HepG2 (cell line): ENCODE data around the gene C1S. TPM values are rescaled to one million over a fixed set of nuclear protein-coding genes. Genes with fewer than 3 reads are reported as not detected.

ENCODE experiments used
- ATAC-seq: fragments of 200-7000 bp; cut with Tn5 transposase; 3 replicates; pipeline ENCODE4 v1.9.1; 2020; ENCODE audit warnings: mild to moderate bottlenecking, moderate library complexity
- BruUV-seq: library from RNA; stranded (reverse); fragments of 400-500 nt; replicated peaks from 2 replicates; lab custom pipeline; 2021; lab: Mats Ljungman, UMichigan
- CTCF ChIA-PET: fragments of 300-600 bp; formaldehyde crosslinking; extraction: SDS; loops from one replicate; lab custom pipeline; 2021; ENCODE audit warnings: low total read pairs, inconsistent platforms, low intra/inter-chr PET ratio; lab: Yijun Ruan, JAX
- POLR2A ChIA-PET: fragments of 350-600 bp; sonication (Branson Sonifier 250); formaldehyde crosslinking; loops from one replicate; lab custom pipeline; 2020; ENCODE audit warnings: antibody characterized with exemption, inconsistent platforms; lab: Yijun Ruan, JAX
- DNase-seq: peaks from one replicate; pipeline ENCODE4 v3.0.0-alpha.2; 2015; ENCODE audit warnings: low spot score
- FAIRE-seq: peaks from 3 replicates; lab custom pipeline; 2011; peaks lifted over from hg19 to GRCh38; lab: Jason Lieb, UNC
- H2AFZ ChIP-seq: one replicate; pipeline ENCODE4 v1.6.1; 2011; ENCODE audit warnings: low read length, inconsistent platforms
- H3K27ac ChIP-seq: fragments of 300-600 bp; 3 replicates; pipeline ENCODE4 v1.8.0; 2011; ENCODE audit warnings: mixed run types, mild to moderate bottlenecking, mixed read lengths, low read length, inconsistent platforms; ENCODE audit not compliant: insufficient read depth; ENCODE audit errors: extremely low read length
- H3K27me3 ChIP-seq, 2 experiments: fragments of 200-600 bp in 1 of 2; 2 replicates in 1 of 2; 3 replicates in 1 of 2; pipeline versions ENCODE4 v1.6.0 to v1.8.0; 2011; ENCODE audit warnings: low read length in 2 of 2, mild to moderate bottlenecking in 2 of 2, moderate library complexity in 2 of 2, inconsistent platforms in 1 of 2; ENCODE audit not compliant: insufficient read depth in 2 of 2, control insufficient read depth in 1 of 2
- H3K36me3 ChIP-seq, 2 experiments: fragments of 200-600 bp in 1 of 2; replicated peaks in 1 of 2; 2 replicates in 1 of 2; 3 replicates in 1 of 2; pipeline versions ENCODE4 v1.5.1 to v1.8.0; 2011; ENCODE audit warnings: low read length in 2 of 2, inconsistent platforms in 1 of 2; ENCODE audit not compliant: insufficient read depth in 2 of 2, control insufficient read depth in 1 of 2
- H3K4me1 ChIP-seq: 2 replicates; pipeline ENCODE4 v1.5.1; 2012; ENCODE audit warnings: low read length, inconsistent platforms; ENCODE audit not compliant: insufficient read depth
- H3K4me2 ChIP-seq: 2 replicates; pipeline ENCODE4 v1.6.0; 2011; ENCODE audit warnings: low read depth, low read length, inconsistent platforms
- H3K4me3 ChIP-seq, 3 experiments: fragments of 200-600 bp in 1 of 3; sonication (generic), shearing (Covaris generic) in 1 of 3; replicated peaks in 1 of 3; 2 replicates each; pipeline ENCODE4 v1.5.1; 2011 to 2016; ENCODE audit warnings: low read length in 3 of 3, inconsistent platforms in 2 of 3, low read depth in 2 of 3, mild to moderate bottlenecking in 2 of 3, control low read depth in 1 of 3, mixed read lengths in 1 of 3; ENCODE audit not compliant: insufficient read depth in 1 of 3
- H3K79me2 ChIP-seq: one replicate; pipeline ENCODE4 v1.6.1; 2011; ENCODE audit warnings: low read length, inconsistent platforms; ENCODE audit not compliant: insufficient read depth
- H3K9ac ChIP-seq: 2 replicates; pipeline ENCODE4 v1.6.0; 2011; ENCODE audit warnings: mild to moderate bottlenecking, low read depth, low read length, inconsistent platforms; ENCODE audit not compliant: insufficient read depth
- H3K9me3 ChIP-seq: 2 replicates; pipeline ENCODE4 v1.5.1; 2012; ENCODE audit warnings: mild to moderate bottlenecking, low read length
- H4K20me1 ChIP-seq: 2 replicates; pipeline ENCODE4 v1.6.0; 2011; ENCODE audit warnings: inconsistent platforms, mild to moderate bottlenecking, low read length, moderate library complexity; ENCODE audit not compliant: insufficient read depth
- BHLHE40 ChIP-seq: IDR thresholded peaks from 2 replicates; pipeline ENCODE4 v1.6.1; 2011; ENCODE audit warnings: low read length, improper control_type of control experiment
- CEBPG ChIP-seq: IDR thresholded peaks from 2 replicates; pipeline ENCODE4 v1.6.1; 2016
- EHMT2 ChIP-seq: fragments of 200-600 bp; sonication (generic); IDR thresholded peaks from 2 replicates; pipeline ENCODE4 v1.7.0; 2017; ENCODE audit warnings: antibody characterized with exemption, low read depth, low read length, borderline replicate concordance
- EP300 ChIP-seq, 3 experiments: sonication (generic) in 1 of 3; formaldehyde crosslinking in 1 of 3; IDR thresholded peaks; 2 replicates each; pipeline versions ENCODE4 v1.5.1 to v1.6.1; 2011 to 2020; ENCODE audit warnings: low read depth in 2 of 3, low read length in 2 of 3, borderline replicate concordance in 1 of 3, improper control_type of control experiment in 1 of 3, mild to moderate bottlenecking in 1 of 3, missing genetic modification reagents in 1 of 3, moderate library complexity in 1 of 3
- GATAD2A ChIP-seq: IDR thresholded peaks from 2 replicates; pipeline ENCODE4 v1.6.1; 2016
- JUND ChIP-seq: sonication (generic); formaldehyde crosslinking; IDR thresholded peaks from 2 replicates; pipeline ENCODE4 v1.8.0; 2022; ENCODE audit warnings: mild to moderate bottlenecking, missing genetic modification reagents
- NCOR1 ChIP-seq: fragments of 200-600 bp; sonication (generic); IDR thresholded peaks from 2 replicates; pipeline ENCODE4 v1.7.0; 2017; ENCODE audit warnings: antibody characterized with exemption, low read length, borderline replicate concordance
- NR2F1 ChIP-seq, 2 experiments: fragments of 450-650 bp in 1 of 2; formaldehyde crosslinking in 1 of 2; IDR thresholded peaks; 2 replicates each; pipeline versions ENCODE4 v1.5.0 to v1.6.1; 2016 to 2020; ENCODE audit warnings: mild to moderate bottlenecking in 1 of 2, missing compliant biosample characterization in 1 of 2, missing genetic modification reagents in 1 of 2, moderate library complexity in 1 of 2
- NR2F2 ChIP-seq: IDR thresholded peaks from 2 replicates; pipeline ENCODE4 v1.6.1; 2012; ENCODE audit warnings: low read depth, inconsistent platforms, borderline replicate concordance
- PAXIP1 ChIP-seq: sonication (generic); formaldehyde crosslinking; conservative IDR thresholded peaks from 2 replicates; pipeline ENCODE4 v1.4.0; 2020; ENCODE audit warnings: mild to moderate bottlenecking, missing genetic modification reagents, moderate library complexity
- SRSF4 ChIP-seq: fragments of 200-400 bp; formaldehyde crosslinking; IDR thresholded peaks from one replicate; pipeline ENCODE4 v1.6.1; 2018; ENCODE audit warnings: mild to moderate bottlenecking, low read depth, low read length, moderate library complexity; ENCODE audit not compliant: poor library complexity, severe bottlenecking
- THRA ChIP-seq: sonication (generic); formaldehyde crosslinking; IDR thresholded peaks from 2 replicates; pipeline ENCODE4 v1.4.0; 2020; ENCODE audit warnings: missing genetic modification reagents, borderline replicate concordance
- ZMYM2 ChIP-seq: sonication (generic); formaldehyde crosslinking; IDR thresholded peaks from 2 replicates; pipeline ENCODE4 v1.8.0; 2022; ENCODE audit warnings: mild to moderate bottlenecking, missing genetic modification reagents
- ZNF451 ChIP-seq: sonication (generic); formaldehyde crosslinking; IDR thresholded peaks from 2 replicates; pipeline ENCODE4 v1.5.0; 2020; ENCODE audit warnings: mild to moderate bottlenecking, missing genetic modification reagents
- WGBS: methylation state at CpG from one replicate; pipeline ENCODE4 v1.1.6; 2017; ENCODE audit warnings: low lambda C conversion rate; 5-methylcytosine and 5-hydroxymethylcytosine counted together
- in situ Hi-C: cut with HindIII; loops from 2 replicates; pipeline ENCODE4 v1.10.0; 2017; ENCODE audit warnings: low pct_unique_long_range_greater_than_20kb; ENCODE audit not compliant: extremely low pct_ligation_motif_present
- intact Hi-C: fragments of 100-400 bp; cut with micrococcal nuclease; formaldehyde crosslinking; loops from one replicate; pipeline ENCODE4 v1.10.0; 2022; ENCODE audit not compliant: unreplicated experiment
- polyA plus RNA-seq, 8 experiments: library from polyadenylated mRNA; depleted of rRNA in 3 of 8; stranded (reverse) in 7 of 8; unstranded in 1 of 8; fragments of >200 nt; fragmentation: Illumina TruSeq in 4 of 8; extraction: Trizol in 4 of 8; gene quantifications; 2 replicates each; pipeline versions ENCODE4 v1.2.1 to v1.2.3, GENCODE V29; 2011 to 2016; ENCODE audit warnings: low read depth in 4 of 8, missing spikeins in 1 of 8, mixed read lengths in 1 of 8; ENCODE audit not compliant: insufficient read depth in 1 of 8
- total RNA-seq, 5 experiments: library from RNA; depleted of rRNA; stranded (reverse); fragments of >200 nt; fragmentation: Illumina TruSeq; extraction: Trizol; gene quantifications; 2 replicates each; pipeline ENCODE4 v1.2.3, GENCODE V29; 2016; ENCODE audit warnings: low read depth in 1 of 5

C1S gene
- total and polyA plus RNA-seq, 2 of the 13 experiments (the other 11 are each of a cell fraction or from before 2014, with no cell fraction given) = 14.5 to 18.2 TPM

- Histone ChIP-seq H3K27ac (peak overlapping the region; percentile 21), H3K9me3 (no peaks in the 10 kb centered on the region), H3K79me2 (no peaks in the 10 kb centered on the region), H3K9ac (no peak overlapping the region), H3K4me2 (no peak overlapping the region; the same call in 1 of the 2 replicates), H3K27me3 (no peaks in the 10 kb centered on the region), H3K4me1 (peaks cover 18% of the 10 kb centered on the region), H2AFZ (no peak overlapping the region), H4K20me1 (no peaks in the 10 kb centered on the region), H3K36me3 (no peaks in the 10 kb centered on the region), H3K4me3 (no peak overlapping the region)
- in situ Hi-C loops = no loop called here
- peak; percentile 64 for ATAC-seq
- no TSS peak for BruUV-seq
- WGBS = 33% methylated on average over 6 of the region's 6 CpGs
- ChIA-PET POLR2A (no interaction called here), CTCF (no interaction called here)
- peak; percentile 56 for DNase-seq
- intact Hi-C loops = no loop called here
- peak; percentile 64 for FAIRE-seq
- TF ChIP-seq PAXIP1 = peak; percentile 55
- TF ChIP-seq SRSF4 = no peak
- peak; percentile 28; the same call in 1 of the 2 replicates for TF ChIP-seq CEBPG (CRISPR knock-in tag)
- TF ChIP-seq NCOR1 = peak; percentile 68
- TF ChIP-seq THRA (CRISPR knock-in tag) = peak; percentile 71; the same call in 1 of the 2 replicates
- TF ChIP-seq NR2F1 (CRISPR knock-in tag; IDR thresholded peaks at IDR 0.05) = peak; percentile 71 to 82; a peak in 3 of 4 replicates
- 0 out of 2 replicates have a peak, but pooled peaks have one; percentile 31 for TF ChIP-seq JUND (CRISPR knock-in tag)
- TF ChIP-seq NR2F2 = peak; percentile 78
- peak in 1 of 2 experiments; percentile 50; a peak in 1 of 4 replicates for TF ChIP-seq EP300 (IDR thresholded peaks at IDR 0.05; ENCODE audit: low read depth in 2 of 2, low read length in 2 of 2)
- TF ChIP-seq EP300 (CRISPR knock-in tag; IDR thresholded peaks at IDR 0.05; ENCODE audit: borderline replicate concordance) = no peak
- TF ChIP-seq EHMT2 = 0 out of 2 replicates have a peak, but pooled peaks have one; percentile 36
- peak; percentile 32; the same call in 1 of the 2 replicates for TF ChIP-seq GATAD2A (CRISPR knock-in tag)
- no peak for TF ChIP-seq ZNF451 (CRISPR knock-in tag)
- 0 out of 2 replicates have a peak, but pooled peaks have one; percentile 13 for TF ChIP-seq BHLHE40
- TF ChIP-seq ZMYM2 (CRISPR knock-in tag) = 0 out of 2 replicates have a peak, but pooled peaks have one; percentile 51
These were observed 11.5 kb downstream of the C1S start for GRCh38 chr12:7072035-7072434.
